Upper lobe of left lung (tissue), 6 donors: ENCODE measurements around the gene GCDH. TPM values are rescaled to one million over a fixed set of nuclear protein-coding genes. Genes with fewer than 3 reads are reported as not detected.

ENCODE experiments used
- ATAC-seq, 2 donors: fragments of 200-7000 bp; cut with Tn5 transposase; one replicate each; pipeline ENCODE4 v1.9.1; 2022; ENCODE audit warnings: mild to moderate bottlenecking in 2 of 2, moderate library complexity in 2 of 2; ENCODE audit not compliant: low FRiP score in 2 of 2
- DNase-seq, 2 donors: peaks; one replicate each; pipeline ENCODE4 v3.0.0-alpha.2; 2019 to 2020
- H3K27ac ChIP-seq, 4 donors: fragments of 200-600 bp; sonication (generic); one replicate each; pipeline ENCODE4 v1.5.1; 2016 to 2019
- H3K27me3 ChIP-seq, 4 donors: fragments of 200-600 bp; sonication (generic); one replicate each; pipeline ENCODE4 v1.5.1; 2017 to 2019
- H3K36me3 ChIP-seq, 4 donors: fragments of 200-600 bp; sonication (generic); one replicate each; pipeline ENCODE4 v1.5.1; 2016 to 2019
- H3K4me1 ChIP-seq, 4 donors: fragments of 200-600 bp; sonication (generic); one replicate each; pipeline ENCODE4 v1.5.1; 2018 to 2019
- H3K4me3 ChIP-seq, 4 donors: fragments of 200-600 bp; sonication (generic); one replicate each; pipeline ENCODE4 v1.5.1; 2017 to 2019; ENCODE audit warnings: mild to moderate bottlenecking in 2 of 4, moderate library complexity in 1 of 4
- H3K9me3 ChIP-seq, 4 donors: fragments of 200-600 bp; sonication (generic); one replicate each; pipeline ENCODE4 v1.5.1; 2018 to 2019
- EP300 ChIP-seq, 4 donors: sonication (generic); formaldehyde crosslinking; IDR thresholded peaks; one replicate each; pipeline ENCODE4 v1.5.1; 2017; ENCODE audit warnings: antibody characterized with exemption in 4 of 4, control low read depth in 2 of 4
- POLR2A ChIP-seq, 4 donors: fragments of 450-650 bp; IDR thresholded peaks; one replicate each; pipeline ENCODE4 v1.5.1; 2016 to 2017; ENCODE audit warnings: antibody characterized with exemption in 4 of 4, mild to moderate bottlenecking in 2 of 4
- POLR2AphosphoS5 ChIP-seq, 2 donors: sonication (generic); formaldehyde crosslinking; IDR thresholded peaks; one replicate each; pipeline ENCODE4 v1.5.1; 2017; ENCODE audit warnings: antibody characterized with exemption in 2 of 2
- WGBS, 2 donors: methylation state at CpG; one replicate each; pipeline ENCODE4 v1.1.5; 2017 to 2018; 5-methylcytosine and 5-hydroxymethylcytosine counted together
- total RNA-seq, 6 donors: library from RNA; depleted of rRNA in 4 of 6; stranded (reverse); fragments of >200 nt in 4 of 6; gene quantifications; one replicate each; pipeline versions ENCODE4 v1.1.0 to v1.2.1, GENCODE V29; 2016 to 2021
- TF ChIP-seq, protein P1 (sequence below), 6 experiments: fragments of 450-650 bp in 4 of 6; fragments of 200-600 bp in 2 of 6; sonication (generic) in 2 of 6; IDR thresholded peaks; one replicate each; pipeline ENCODE4 v1.5.1; 2016 to 2019; ENCODE audit warnings: antibody characterized with exemption in 6 of 6
- donor health status: DM: no; HTN: no; CAD: no; lungs with moderate emphysema.
- donor health status: DM: no; HTN: yes; CAD: no; lungs with severe emphysema.

Gene GCDH
- total RNA-seq, 6 donors from 2014 or later, result 19.3 to 47.1 (median 33.3) TPM

DNA sequence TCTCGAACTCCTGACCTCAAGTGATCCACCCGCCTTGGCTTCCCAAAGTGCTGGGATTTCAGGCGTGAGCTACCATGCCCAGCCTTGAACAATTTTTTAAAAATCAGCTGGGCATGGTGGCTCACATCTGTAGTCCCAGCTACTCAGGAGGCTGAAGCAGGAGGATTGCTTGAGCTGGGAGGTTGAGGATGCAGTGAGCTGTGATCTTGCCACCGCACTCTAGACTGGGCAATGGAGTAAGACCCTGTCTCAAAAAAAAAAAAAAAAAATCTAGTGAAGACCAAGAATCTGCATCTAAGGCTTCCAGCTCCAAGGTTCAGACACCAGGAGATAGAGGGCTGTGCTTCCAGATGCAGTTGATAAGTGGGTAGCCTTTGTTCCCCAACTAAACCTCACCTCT, 26.8 kb upstream of the GCDH start:
- Histone ChIP-seq H3K27me3 (peaks cover 0 to 2% (median 0%) of the 10 kb centered on the region in 4 donors), H3K4me3 (no peak overlapping the region), H3K4me1 (peaks cover 7 to 10% (median 9%) of the 10 kb centered on the region in 4 donors), H3K36me3 (no peaks in the 10 kb centered on the region), H3K27ac (no peak overlapping the region), H3K9me3 (no peaks in the 10 kb centered on the region)
- TF ChIP-seq EP300 (IDR thresholded peaks at IDR 0.05) (no peak), POLR2A (IDR thresholded peaks at IDR 0.05) (no peak), POLR2AphosphoS5 (IDR thresholded peaks at IDR 0.05) (no peak)
- TF ChIP-seq, protein P1, sequence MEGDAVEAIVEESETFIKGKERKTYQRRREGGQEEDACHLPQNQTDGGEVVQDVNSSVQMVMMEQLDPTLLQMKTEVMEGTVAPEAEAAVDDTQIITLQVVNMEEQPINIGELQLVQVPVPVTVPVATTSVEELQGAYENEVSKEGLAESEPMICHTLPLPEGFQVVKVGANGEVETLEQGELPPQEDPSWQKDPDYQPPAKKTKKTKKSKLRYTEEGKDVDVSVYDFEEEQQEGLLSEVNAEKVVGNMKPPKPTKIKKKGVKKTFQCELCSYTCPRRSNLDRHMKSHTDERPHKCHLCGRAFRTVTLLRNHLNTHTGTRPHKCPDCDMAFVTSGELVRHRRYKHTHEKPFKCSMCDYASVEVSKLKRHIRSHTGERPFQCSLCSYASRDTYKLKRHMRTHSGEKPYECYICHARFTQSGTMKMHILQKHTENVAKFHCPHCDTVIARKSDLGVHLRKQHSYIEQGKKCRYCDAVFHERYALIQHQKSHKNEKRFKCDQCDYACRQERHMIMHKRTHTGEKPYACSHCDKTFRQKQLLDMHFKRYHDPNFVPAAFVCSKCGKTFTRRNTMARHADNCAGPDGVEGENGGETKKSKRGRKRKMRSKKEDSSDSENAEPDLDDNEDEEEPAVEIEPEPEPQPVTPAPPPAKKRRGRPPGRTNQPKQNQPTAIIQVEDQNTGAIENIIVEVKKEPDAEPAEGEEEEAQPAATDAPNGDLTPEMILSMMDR (IDR thresholded peaks at IDR 0.05), result no peak
- 98 to 100% methylated on average over 3 to 4 of the region's 4 CpGs for WGBS, 2 donors
- DNase-seq (no peak), ATAC-seq (no peak)

DNA sequence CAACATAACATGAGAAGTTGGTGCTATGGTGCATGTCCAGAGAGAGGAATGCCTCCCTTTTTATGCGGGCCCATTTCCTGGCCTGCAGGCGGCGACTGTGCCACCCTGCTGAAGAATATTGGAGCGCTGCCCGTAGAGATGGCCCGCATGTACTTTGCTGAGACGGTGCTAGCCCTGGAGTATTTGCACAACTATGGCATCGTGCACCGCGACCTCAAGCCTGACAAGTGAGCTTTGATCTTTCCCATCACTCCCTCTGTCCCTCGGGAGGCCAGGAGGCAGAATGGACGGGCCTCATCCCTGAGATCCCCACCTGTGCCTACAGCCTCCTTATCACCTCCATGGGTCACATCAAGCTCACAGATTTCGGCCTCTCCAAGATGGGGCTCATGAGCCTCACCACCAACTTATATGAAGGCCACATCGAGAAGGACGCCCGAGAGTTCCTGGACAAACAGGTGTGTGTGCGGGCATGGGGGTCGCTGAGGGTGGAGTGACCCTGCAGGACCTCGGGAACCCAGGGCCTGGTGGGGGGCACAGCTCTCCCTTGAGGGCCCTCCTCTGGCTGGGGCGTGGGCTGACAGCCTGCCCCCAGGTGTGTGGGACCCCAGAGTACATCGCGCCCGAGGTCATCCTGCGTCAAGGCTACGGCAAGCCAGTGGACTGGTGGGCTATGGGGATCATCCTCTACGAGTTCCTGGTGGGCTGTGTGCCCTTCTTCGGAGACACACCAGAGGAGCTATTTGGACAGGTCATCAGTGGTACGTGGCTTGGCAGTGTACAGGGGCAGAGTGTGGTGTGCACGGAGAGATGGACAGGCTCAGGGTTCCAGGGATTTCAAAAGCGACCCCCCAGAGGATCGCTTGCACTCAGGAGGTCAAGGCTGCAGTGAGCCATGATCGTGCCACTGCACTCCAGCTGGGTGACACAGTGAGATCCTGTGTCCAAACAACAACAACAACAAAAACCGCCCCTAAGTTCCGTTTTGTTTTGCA, 25.9 kb upstream of the GCDH start:
- DNase-seq, result peak in 1 of 2 donors; percentile 63
- WGBS, 2 donors, result 81 to 90% methylated on average over 25 to 29 of the region's 34 CpGs
- no peak for ATAC-seq

DNA sequence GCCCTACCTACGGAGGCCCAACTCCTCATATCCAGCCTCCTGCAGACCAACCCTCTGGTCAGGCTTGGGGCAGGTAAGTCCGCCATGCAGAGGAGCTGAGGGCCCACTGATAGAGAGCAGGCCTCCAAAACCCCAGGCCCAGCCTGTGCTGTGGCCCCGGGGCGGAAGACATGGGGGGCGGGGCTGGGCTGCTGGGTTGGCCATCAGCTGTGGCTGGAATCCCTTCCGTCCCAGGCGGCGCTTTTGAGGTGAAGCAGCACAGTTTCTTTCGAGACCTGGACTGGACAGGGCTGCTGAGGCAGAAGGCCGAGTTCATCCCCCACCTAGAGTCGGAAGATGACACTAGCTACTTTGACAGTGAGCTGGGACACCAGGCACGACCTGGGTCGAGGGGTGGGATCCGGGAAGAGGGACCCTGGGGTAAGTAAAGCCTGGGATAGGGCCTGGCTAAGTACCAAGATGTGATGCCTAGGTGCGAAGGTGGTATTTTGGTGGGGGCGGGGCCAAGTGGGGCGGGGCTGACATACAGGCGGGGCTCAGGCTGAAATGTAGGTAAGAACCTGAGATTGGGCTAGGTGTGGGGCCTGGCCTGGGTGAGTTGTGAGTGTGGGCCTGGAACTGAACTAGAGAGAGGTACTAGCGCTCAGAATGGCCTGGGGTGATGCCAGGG, 25.1 kb upstream of the GCDH start:
- H3K27me3 ChIP-seq, result peaks cover 0 to 2% (median 0%) of the 10 kb centered on the region in 4 donors
- H3K36me3 ChIP-seq, result no peaks in the 10 kb centered on the region
- no peak for TF ChIP-seq POLR2AphosphoS5 (IDR thresholded peaks at IDR 0.05)
- TF ChIP-seq POLR2A (IDR thresholded peaks at IDR 0.05), result no peak
- TF ChIP-seq EP300 (IDR thresholded peaks at IDR 0.05), result no peak
- TF ChIP-seq, protein P1 (IDR thresholded peaks at IDR 0.05), result no peak
- H3K4me1 ChIP-seq, result peaks cover 7 to 10% (median 9%) of the 10 kb centered on the region in 4 donors
- 80% methylated on average over 10 to 16 of the region's 19 CpGs for WGBS, 2 donors
- H3K4me3 ChIP-seq, result no peak overlapping the region
- no peak overlapping the region for H3K27ac ChIP-seq
- H3K9me3 ChIP-seq, result no peaks in the 10 kb centered on the region
- DNase-seq, result peak in 1 of 2 donors; percentile 54
- peak in 1 of 2 donors; percentile 20 for ATAC-seq

More for the DNA sequence above, 25.9 kb upstream of the GCDH start:
- Histone ChIP-seq H3K27me3 (peaks cover 0 to 2% (median 0%) of the 10 kb centered on the region in 4 donors), H3K4me3 (no peak overlapping the region), H3K4me1 (peaks cover 7 to 10% (median 9%) of the 10 kb centered on the region in 4 donors), H3K9me3 (no peaks in the 10 kb centered on the region), H3K36me3 (no peaks in the 10 kb centered on the region), H3K27ac (no peak overlapping the region)
- TF ChIP-seq POLR2A (IDR thresholded peaks at IDR 0.05), result no peak
- TF ChIP-seq EP300 (IDR thresholded peaks at IDR 0.05), result no peak
- no peak for TF ChIP-seq POLR2AphosphoS5 (IDR thresholded peaks at IDR 0.05)
- TF ChIP-seq, protein P1 (IDR thresholded peaks at IDR 0.05), result no peak

DNA sequence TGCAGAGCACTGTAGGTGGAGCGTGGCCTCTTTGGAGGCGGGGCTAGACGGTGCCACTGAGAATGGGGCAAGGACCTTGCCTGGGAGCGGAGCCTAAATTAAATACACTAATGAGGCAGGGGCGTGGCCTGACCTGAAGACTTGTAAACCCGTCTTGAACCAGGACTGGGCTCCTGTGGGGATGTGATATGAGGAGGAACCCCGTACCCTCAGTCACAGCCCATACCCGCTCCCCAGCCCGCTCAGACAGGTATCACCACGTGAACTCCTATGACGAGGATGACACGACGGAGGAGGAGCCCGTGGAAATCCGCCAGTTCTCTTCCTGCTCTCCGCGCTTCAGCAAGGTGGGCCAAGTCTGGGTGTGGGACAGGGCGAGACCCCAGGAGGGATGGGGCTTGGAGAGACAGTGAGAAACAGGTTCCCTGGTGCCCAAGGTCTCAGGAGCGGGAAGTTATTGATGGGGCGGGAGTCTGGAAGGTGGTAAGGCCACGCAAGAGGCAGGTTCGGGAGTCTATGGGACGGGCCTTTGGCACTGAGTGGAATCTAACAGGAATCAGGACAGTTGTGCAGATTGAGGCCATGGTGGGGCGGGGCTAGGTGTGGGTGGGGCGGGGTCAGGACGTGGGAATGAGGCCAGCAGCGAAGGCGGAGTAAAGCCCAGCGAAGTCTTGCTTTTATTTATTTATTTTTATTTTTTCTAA, 24.4 kb upstream of the GCDH start:
- Histone ChIP-seq H3K27ac (no peak overlapping the region), H3K4me1 (peaks cover 7 to 10% (median 9%) of the 10 kb centered on the region in 4 donors), H3K9me3 (no peaks in the 10 kb centered on the region), H3K4me3 (no peak overlapping the region), H3K27me3 (peaks cover 0 to 2% (median 0%) of the 10 kb centered on the region in 4 donors), H3K36me3 (no peaks in the 10 kb centered on the region)
- no peak for DNase-seq
- 87 to 90% methylated on average over 29 of the region's 29 CpGs for WGBS, 2 donors
- no peak for TF ChIP-seq EP300 (IDR thresholded peaks at IDR 0.05)
- TF ChIP-seq POLR2A (IDR thresholded peaks at IDR 0.05), result no peak
- TF ChIP-seq, protein P1 (IDR thresholded peaks at IDR 0.05), result no peak
- no peak for TF ChIP-seq POLR2AphosphoS5 (IDR thresholded peaks at IDR 0.05)
- no peak for ATAC-seq
